ENCODE data around the gene OR7G3. TPM values are rescaled to one million over a fixed set of nuclear protein-coding genes. Genes with fewer than 3 reads are reported as not detected.

OR7G3 gene
- total and polyA plus RNA-seq, 3 experiments from 2014 or later: not detected

DNA sequence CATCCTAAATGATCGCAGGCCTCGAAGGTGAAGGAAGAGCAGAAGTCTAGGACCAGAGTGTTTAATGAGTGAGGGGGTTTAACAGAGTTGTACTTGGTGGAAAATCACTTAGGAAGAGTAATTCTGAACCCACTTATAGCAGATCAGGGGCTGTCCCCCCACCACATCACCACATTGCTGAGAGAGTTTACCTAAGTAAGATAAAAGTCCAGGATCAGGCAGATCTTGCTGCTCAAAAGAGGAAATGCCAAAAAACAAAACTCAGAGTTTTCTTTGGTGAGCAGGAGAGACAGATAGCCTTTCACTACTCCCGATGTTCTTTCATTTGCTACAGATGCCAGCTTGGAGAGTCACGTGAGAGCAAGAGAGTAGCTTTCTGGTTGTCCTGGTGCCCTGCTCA lies 28.8 kb upstream of the OR7G3 start:
- Histone ChIP-seq H3K27ac (ENCODE audit: low read depth, low read length) (no peak overlapping the region), H3K27me3 (ENCODE audit: insufficient read depth, low read length, poor library complexity, severe bottlenecking) (no peaks in the 10 kb centered on the region), H3K4me1 (ENCODE audit: insufficient read depth, low read length) (peaks cover 8% of the 10 kb centered on the region), H3K36me3 (ENCODE audit: insufficient read depth, low read length) (peaks cover 37% of the 10 kb centered on the region), H3K4me3 (ENCODE audit: low read length) (no peak overlapping the region), H3K9me3 (ENCODE audit: low read length) (peaks cover 4% of the 10 kb centered on the region)
- Mint-ChIP-seq H3K27me3 (peaks cover 0 to 1% of the 10 kb centered on the region in 2 donors), H3K4me1 (peaks cover 45 to 55% (median 53%) of the 10 kb centered on the region in 3 donors), H3K36me3 (peaks cover 30 to 76% (median 38%) of the 10 kb centered on the region in 3 donors), H3K4me3 (no peak overlapping the region), H3K9me3 (peaks cover 0 to 7% (median 4%) of the 10 kb centered on the region in 5 donors), H3K27ac (peak overlapping the region in 2 of 8 donors; percentile 47 to 64)
- no peak for DNase-seq
- ChIA-PET CTCF (no interaction called here), POLR2A (no interaction called here)

DNA sequence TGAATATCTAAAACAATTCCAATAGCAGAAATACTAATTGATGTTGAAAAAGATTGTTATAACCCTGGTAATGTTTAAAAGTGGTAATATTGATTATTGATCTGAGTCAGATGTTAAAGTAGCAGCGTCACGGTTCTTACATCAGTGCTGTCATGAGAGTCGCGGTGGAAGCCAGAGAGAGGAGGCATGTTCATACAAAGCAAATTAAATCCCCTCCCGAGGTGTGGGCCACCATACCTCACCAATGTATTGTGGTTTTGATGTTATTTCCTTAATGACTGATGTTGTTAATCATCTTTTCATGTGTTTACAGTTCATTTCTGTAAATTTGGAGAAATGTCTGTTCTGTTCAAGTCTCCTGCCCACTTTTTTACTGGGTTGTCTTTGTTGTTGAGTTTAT lies 24.6 kb upstream of the OR7G3 start:
- H3K27ac ChIP-seq (ENCODE audit: low read depth, low read length): no peak overlapping the region
- Mint-ChIP-seq H3K4me3 (peak overlapping the region in 5 of 7 donors; percentile 17 to 45 (median 36)), H3K36me3 (peaks cover 21 to 65% (median 36%) of the 10 kb centered on the region in 3 donors), H3K27me3 (no peaks in the 10 kb centered on the region), H3K4me1 (peaks cover 78 to 94% (median 93%) of the 10 kb centered on the region in 3 donors), H3K9me3 (peaks cover 0 to 2% (median 0%) of the 10 kb centered on the region in 5 donors), H3K27ac (peak overlapping the region in 4 of 8 donors; percentile 15 to 77 (median 42))
- POLR2A ChIA-PET: no interaction called here
- CTCF ChIA-PET: no interaction called here
- H3K36me3 ChIP-seq (ENCODE audit: insufficient read depth, low read length): peaks cover 3% of the 10 kb centered on the region
- peak in 2 of 5 donors; percentile 34 to 52 for DNase-seq
- no peak overlapping the region for H3K4me3 ChIP-seq (ENCODE audit: low read length)
- peaks cover 16% of the 10 kb centered on the region for H3K4me1 ChIP-seq (ENCODE audit: insufficient read depth, low read length)
- no peaks in the 10 kb centered on the region for H3K27me3 ChIP-seq (ENCODE audit: insufficient read depth, low read length, poor library complexity, severe bottlenecking)
- H3K9me3 ChIP-seq (ENCODE audit: low read length): no peaks in the 10 kb centered on the region

DNA sequence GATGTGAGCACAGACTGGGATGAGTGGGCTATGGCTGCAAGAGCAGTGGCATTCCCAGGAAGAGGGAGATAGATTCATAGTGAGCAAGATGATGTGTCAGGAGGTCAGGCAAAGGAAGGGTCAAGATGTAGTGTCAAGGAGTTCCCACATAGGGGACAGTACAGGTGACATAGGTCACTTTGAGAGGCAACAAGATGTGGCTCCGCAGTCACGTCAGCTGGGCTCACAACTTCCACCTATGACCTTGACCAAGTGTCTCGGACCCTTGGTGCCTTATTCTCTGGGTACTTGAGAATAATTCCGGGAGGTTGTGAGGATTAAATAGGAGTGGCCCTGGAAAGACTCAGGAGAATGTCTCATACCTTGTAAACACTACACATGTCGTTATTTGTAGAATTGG lies 23.9 kb upstream of the OR7G3 start:
- Mint-ChIP-seq H3K4me1 (peaks cover 77 to 93% (median 89%) of the 10 kb centered on the region in 3 donors), H3K27me3 (no peaks in the 10 kb centered on the region), H3K36me3 (peaks cover 22 to 61% (median 34%) of the 10 kb centered on the region in 3 donors), H3K4me3 (peak overlapping the region in 5 of 7 donors; percentile 17 to 63 (median 25)), H3K9me3 (peaks cover 1 to 5% (median 2%) of the 10 kb centered on the region in 5 donors), H3K27ac (peak overlapping the region in 6 of 8 donors; percentile 29 to 79 (median 56))
- Histone ChIP-seq H3K4me3 (ENCODE audit: low read length) (no peak overlapping the region), H3K9me3 (ENCODE audit: low read length) (no peaks in the 10 kb centered on the region), H3K27ac (ENCODE audit: low read depth, low read length) (no peak overlapping the region), H3K4me1 (ENCODE audit: insufficient read depth, low read length) (peaks cover 16% of the 10 kb centered on the region), H3K27me3 (ENCODE audit: insufficient read depth, low read length, poor library complexity, severe bottlenecking) (no peaks in the 10 kb centered on the region), H3K36me3 (ENCODE audit: insufficient read depth, low read length) (no peaks in the 10 kb centered on the region)
- ChIA-PET POLR2A (no interaction called here), CTCF (no interaction called here)
- no peak for DNase-seq

DNA sequence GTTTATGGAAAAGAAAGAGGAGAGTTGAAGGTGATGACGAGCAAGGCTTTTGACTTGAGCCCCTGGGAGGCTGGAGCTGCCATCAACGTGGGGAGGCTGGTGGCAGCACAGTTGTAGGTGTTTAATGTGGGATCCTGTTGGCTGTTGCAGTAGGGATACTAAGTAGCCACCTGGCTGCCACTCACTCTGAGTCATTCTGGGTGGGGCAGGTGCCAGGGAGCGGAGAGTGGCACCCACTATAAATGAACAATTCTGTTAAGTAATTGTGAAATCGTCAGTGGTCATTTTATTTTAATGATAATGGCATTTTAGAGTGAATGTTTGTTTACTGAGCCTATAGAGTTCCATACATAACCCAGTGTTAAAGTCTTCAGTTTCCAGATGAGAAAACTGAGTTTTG lies 23.2 kb upstream of the OR7G3 start:
- no peaks in the 10 kb centered on the region for H3K27me3 Mint-ChIP-seq

DNA sequence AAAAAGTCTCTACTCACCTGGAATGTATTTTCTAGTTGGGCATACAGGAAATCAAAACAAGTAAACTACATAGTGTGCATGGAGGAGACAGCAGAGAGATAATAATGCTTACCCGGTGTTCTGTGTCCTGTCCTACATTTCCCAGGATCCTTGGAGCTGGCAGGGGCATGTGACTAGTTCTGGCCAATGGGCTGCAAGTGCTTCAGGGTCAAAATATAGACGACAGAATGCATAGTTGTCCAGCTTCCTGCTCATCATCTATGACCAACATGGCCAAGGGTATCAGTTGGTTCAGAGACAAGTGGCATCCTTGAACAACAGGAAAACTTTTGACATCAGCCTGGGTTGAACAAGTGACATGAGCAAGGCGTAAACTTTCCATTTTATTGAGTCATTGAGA lies 21.9 kb upstream of the OR7G3 start:
- Histone ChIP-seq H3K4me3 (ENCODE audit: low read length) (no peak overlapping the region), H3K9me3 (ENCODE audit: low read length) (peaks cover 8% of the 10 kb centered on the region), H3K4me1 (ENCODE audit: insufficient read depth, low read length) (peaks cover 16% of the 10 kb centered on the region), H3K27ac (ENCODE audit: low read depth, low read length) (no peak overlapping the region), H3K36me3 (ENCODE audit: insufficient read depth, low read length) (no peaks in the 10 kb centered on the region), H3K27me3 (ENCODE audit: insufficient read depth, low read length, poor library complexity, severe bottlenecking) (no peaks in the 10 kb centered on the region)
- DNase-seq: no peak
- H3K9me3 Mint-ChIP-seq: peaks cover 6 to 16% (median 14%) of the 10 kb centered on the region in 5 donors
- peak overlapping the region in 4 of 8 donors; percentile 33 to 72 (median 48) for H3K27ac Mint-ChIP-seq
- peaks cover 37 to 65% (median 46%) of the 10 kb centered on the region in 3 donors for H3K36me3 Mint-ChIP-seq
- CTCF ChIA-PET: interaction anchor here (1.2 kb wide), 1 partner anchor 8 kb away, joined by 3 read pairs; no protein-coding TSS in a partner anchor
- no peak overlapping the region for H3K4me3 Mint-ChIP-seq
- POLR2A ChIA-PET: no interaction called here
- no peaks in the 10 kb centered on the region for H3K27me3 Mint-ChIP-seq
- H3K4me1 Mint-ChIP-seq: peaks cover 72 to 91% (median 89%) of the 10 kb centered on the region in 3 donors

More for the DNA sequence above, 23.2 kb upstream of the OR7G3 start:
- CTCF ChIA-PET: no interaction called here
- Mint-ChIP-seq H3K36me3 (peaks cover 28 to 61% (median 37%) of the 10 kb centered on the region in 3 donors), H3K4me1 (peaks cover 75 to 92% (median 88%) of the 10 kb centered on the region in 3 donors), H3K27ac (peak overlapping the region; percentile 29 to 90 (median 70)), H3K9me3 (peaks cover 2 to 12% (median 8%) of the 10 kb centered on the region in 5 donors), H3K4me3 (peak overlapping the region in 5 of 7 donors; percentile 1 to 80 (median 47))
- H3K9me3 ChIP-seq (ENCODE audit: low read length): peaks cover 2% of the 10 kb centered on the region
- no peak for DNase-seq
- POLR2A ChIA-PET: no interaction called here
- no peaks in the 10 kb centered on the region for H3K36me3 ChIP-seq (ENCODE audit: insufficient read depth, low read length)
- H3K27ac ChIP-seq (ENCODE audit: low read depth, low read length): no peak overlapping the region
- H3K4me3 ChIP-seq (ENCODE audit: low read length): no peak overlapping the region
- no peaks in the 10 kb centered on the region for H3K27me3 ChIP-seq (ENCODE audit: insufficient read depth, low read length, poor library complexity, severe bottlenecking)
- H3K4me1 ChIP-seq (ENCODE audit: insufficient read depth, low read length): peaks cover 16% of the 10 kb centered on the region

DNA sequence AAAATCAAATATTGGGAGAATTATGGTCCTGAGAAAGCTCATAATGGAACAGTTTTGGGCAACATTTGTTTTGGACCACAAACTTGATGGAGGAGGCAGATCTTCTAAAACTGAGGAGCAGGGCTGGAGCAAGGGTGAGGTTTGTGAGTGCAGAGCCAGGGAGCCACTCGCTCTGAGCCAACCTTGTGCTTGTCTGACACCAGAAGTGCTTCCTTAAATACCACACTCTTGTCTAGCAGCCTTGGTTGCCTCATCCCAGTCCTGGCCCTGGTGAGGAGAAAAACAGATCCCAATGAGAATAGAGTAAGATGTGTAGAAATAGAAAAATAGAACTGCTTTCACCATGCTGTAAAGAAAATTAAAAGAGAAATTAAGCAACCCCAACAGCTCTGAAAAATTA lies 20.1 kb upstream of the OR7G3 start:
- CTCF ChIA-PET: interaction anchor here (0.9 kb wide), 1 partner anchor 13 kb away, joined by 3 read pairs; no protein-coding TSS in a partner anchor
- no peaks in the 10 kb centered on the region for H3K36me3 ChIP-seq (ENCODE audit: insufficient read depth, low read length)
- no peak overlapping the region for H3K4me3 ChIP-seq (ENCODE audit: low read length)
- peaks cover 36 to 62% (median 42%) of the 10 kb centered on the region in 3 donors for H3K36me3 Mint-ChIP-seq
- H3K4me1 ChIP-seq (ENCODE audit: insufficient read depth, low read length): peaks cover 22% of the 10 kb centered on the region
- H3K27me3 ChIP-seq (ENCODE audit: insufficient read depth, low read length, poor library complexity, severe bottlenecking): no peaks in the 10 kb centered on the region
- H3K4me3 Mint-ChIP-seq: no peak overlapping the region
- H3K27ac ChIP-seq (ENCODE audit: low read depth, low read length): no peak overlapping the region
- H3K4me1 Mint-ChIP-seq: peaks cover 72 to 90% (median 89%) of the 10 kb centered on the region in 3 donors
- DNase-seq: no peak
- POLR2A ChIA-PET: no interaction called here
- H3K9me3 ChIP-seq (ENCODE audit: low read length): peaks cover 8% of the 10 kb centered on the region
- peaks cover 5 to 16% (median 14%) of the 10 kb centered on the region in 5 donors for H3K9me3 Mint-ChIP-seq
- no peaks in the 10 kb centered on the region for H3K27me3 Mint-ChIP-seq
- no peak overlapping the region for H3K27ac Mint-ChIP-seq

DNA sequence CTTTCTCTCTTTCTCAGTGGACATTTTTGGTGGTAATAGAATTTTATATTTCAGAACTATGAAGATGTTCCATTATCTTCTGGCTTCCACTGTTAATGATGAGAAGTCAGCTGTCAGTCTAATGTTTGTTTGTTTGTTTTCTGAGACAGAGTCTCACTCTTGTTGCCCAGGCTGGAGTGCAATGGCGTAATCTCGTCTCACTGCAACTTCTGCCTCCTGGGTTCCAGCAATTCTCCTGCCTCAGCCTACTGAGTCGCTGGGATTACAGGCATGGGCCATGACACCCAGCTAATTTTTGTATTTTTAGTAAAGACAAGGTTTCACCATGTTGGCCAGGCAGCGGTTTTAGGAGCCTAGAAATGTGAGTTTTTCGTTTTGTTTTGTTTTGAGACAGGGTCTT lies 18.2 kb upstream of the OR7G3 start:
- POLR2A ChIA-PET: no interaction called here
- Mint-ChIP-seq H3K36me3 (peaks cover 30 to 67% (median 35%) of the 10 kb centered on the region in 3 donors), H3K4me3 (peak overlapping the region in 1 of 7 donors; percentile 48), H3K9me3 (peaks cover 5 to 16% (median 14%) of the 10 kb centered on the region in 5 donors), H3K27me3 (peaks cover 0 to 3% of the 10 kb centered on the region in 2 donors), H3K4me1 (peaks cover 70 to 90% (median 88%) of the 10 kb centered on the region in 3 donors), H3K27ac (no peak overlapping the region)
- CTCF ChIA-PET: no interaction called here
- H3K27ac ChIP-seq (ENCODE audit: low read depth, low read length): no peak overlapping the region
- no peaks in the 10 kb centered on the region for H3K36me3 ChIP-seq (ENCODE audit: insufficient read depth, low read length)
- H3K9me3 ChIP-seq (ENCODE audit: low read length): peaks cover 8% of the 10 kb centered on the region
- peaks cover 21% of the 10 kb centered on the region for H3K4me1 ChIP-seq (ENCODE audit: insufficient read depth, low read length)
- no peaks in the 10 kb centered on the region for H3K27me3 ChIP-seq (ENCODE audit: insufficient read depth, low read length, poor library complexity, severe bottlenecking)
- no peak overlapping the region for H3K4me3 ChIP-seq (ENCODE audit: low read length)
- no peak for DNase-seq

DNA sequence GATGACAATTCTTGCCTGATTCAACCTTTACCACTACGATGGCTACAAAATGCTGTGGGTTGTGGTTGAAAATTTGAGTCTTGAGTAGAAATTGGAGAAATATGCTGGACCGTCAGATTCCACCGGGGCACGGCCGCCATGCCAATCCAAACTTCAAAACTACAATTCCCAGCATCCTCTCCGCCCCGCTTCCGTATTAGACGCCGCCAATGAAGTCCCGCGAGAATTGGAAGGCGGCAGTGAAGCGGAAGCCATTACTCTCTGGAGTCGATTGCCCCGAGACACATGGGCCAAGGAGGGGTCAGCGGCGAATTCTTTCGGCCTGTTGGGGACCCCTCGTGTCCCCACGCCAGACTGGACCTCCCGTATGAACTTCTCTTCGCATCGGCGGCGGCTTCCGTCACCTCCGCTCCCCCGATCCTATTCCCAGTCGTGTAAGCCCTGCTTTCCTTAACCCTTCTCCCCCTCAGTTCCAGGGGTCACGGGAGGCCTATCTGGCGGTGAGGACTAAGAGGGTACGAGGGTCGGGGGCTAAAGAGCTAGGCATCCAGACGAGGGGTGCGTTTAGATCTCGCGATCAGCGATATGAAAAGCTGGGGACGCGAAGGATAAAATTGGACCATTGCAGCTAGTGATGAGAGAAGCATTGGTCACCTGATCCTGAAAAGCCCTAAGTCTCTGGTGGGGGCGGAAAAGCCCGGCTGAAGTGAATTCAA lies 13.6 kb upstream of the OR7G3 start, which contains the start of gene ZNF317:
Gene ZNF317, plus strand, starts transcription at position 239 of the 716 bp plus-strand sequence. CDS start 15,620 bp downstream, outside the sequence.
- peak within 1 kb of the TSS; percentile 96 for H3K4me3 ChIP-seq (ENCODE audit: low read length)
- peak within 1 kb of the TSS; percentile 91 to 99 (median 98) for H3K27ac Mint-ChIP-seq
- peak within 1 kb of the TSS; percentile 96 to 99 (median 99) for H3K4me3 Mint-ChIP-seq
- H3K27ac ChIP-seq (ENCODE audit: low read depth, low read length): peak within 1 kb of the TSS; percentile 91
- POLR2A ChIA-PET: interaction anchor here (0.5 kb wide), 1 partner anchor 1387 kb away, joined by 3 read pairs; no protein-coding TSS in a partner anchor
- peaks cover 22% of the 10 kb centered on the region for H3K4me1 ChIP-seq (ENCODE audit: insufficient read depth, low read length)
- peak; percentile 84 to 94 (median 88) for DNase-seq
- peaks cover 6 to 7% of the 10 kb centered on the region in 2 donors for H3K27me3 Mint-ChIP-seq
- H3K27me3 ChIP-seq (ENCODE audit: insufficient read depth, low read length, poor library complexity, severe bottlenecking): no peaks in the 10 kb centered on the region
- peaks cover 8% of the 10 kb centered on the region for H3K9me3 ChIP-seq (ENCODE audit: low read length)
- CTCF ChIA-PET: interaction anchor here (0.8 kb wide), 1 partner anchor 9 kb away, joined by 3 read pairs; no protein-coding TSS in a partner anchor
- peaks cover 5 to 10% (median 7%) of the 10 kb centered on the region in 5 donors for H3K9me3 Mint-ChIP-seq
- no peaks in the 10 kb centered on the region for H3K36me3 ChIP-seq (ENCODE audit: insufficient read depth, low read length)
- H3K36me3 Mint-ChIP-seq: peaks cover 14 to 31% (median 15%) of the 10 kb centered on the region in 3 donors
- H3K4me1 Mint-ChIP-seq: peaks cover 45 to 60% (median 58%) of the 10 kb centered on the region in 3 donors
